OCI-LY1 (cell line): ENCODE results near the gene DAO.

Source experiments
- H2AFZ ChIP-seq: fragments of 200-600 bp; sonication (generic), shearing (Covaris generic); 2 replicates; pipeline ENCODE4 v1.6.0; 2014; ENCODE audit warnings: antibody characterized with exemption, mild to moderate bottlenecking, low read length
- H3F3A ChIP-seq: fragments of 200-600 bp; sonication (generic), shearing (Covaris generic); 2 replicates; pipeline ENCODE4 v1.6.0; 2014; ENCODE audit warnings: mild to moderate bottlenecking, antibody characterized with exemption, low read length, moderate library complexity; ENCODE audit not compliant: insufficient read depth
- H3K27ac ChIP-seq: fragments of 200-600 bp; sonication (generic); 2 replicates; pipeline ENCODE4 v1.5.1; 2014; ENCODE audit warnings: low read length, mixed run types, mild to moderate bottlenecking, low read depth; ENCODE audit not compliant: poor library complexity, severe bottlenecking
- H3K27me3 ChIP-seq: fragments of 200-600 bp; sonication (generic); 2 replicates; pipeline ENCODE4 v1.6.0; 2014; ENCODE audit warnings: antibody characterized with exemption, mild to moderate bottlenecking, low read length, moderate library complexity; ENCODE audit not compliant: insufficient read depth
- H3K36me3 ChIP-seq: fragments of 200-600 bp; sonication (generic); 2 replicates; pipeline ENCODE4 v1.6.1; 2014; ENCODE audit warnings: mild to moderate bottlenecking, antibody characterized with exemption, low read length, moderate library complexity, mixed read lengths; ENCODE audit not compliant: insufficient read depth
- H3K4me1 ChIP-seq: fragments of 200-600 bp; sonication (generic); 2 replicates; pipeline ENCODE4 v1.5.1; 2014; ENCODE audit warnings: mild to moderate bottlenecking, low read length, moderate library complexity; ENCODE audit not compliant: insufficient read depth, severe bottlenecking
- H3K4me2 ChIP-seq: fragments of 200-600 bp; sonication (generic), shearing (Covaris generic); 2 replicates; pipeline ENCODE4 v1.6.1; 2014; ENCODE audit warnings: low read length
- H3K4me3 ChIP-seq: fragments of 200-600 bp; sonication (generic); 2 replicates; pipeline ENCODE4 v1.5.1; 2014; ENCODE audit warnings: low read length, low read depth, mild to moderate bottlenecking, mixed read lengths; ENCODE audit not compliant: poor library complexity, severe bottlenecking
- H3K79me2 ChIP-seq: fragments of 200-600 bp; shearing (Covaris generic); 2 replicates; pipeline ENCODE4 v1.6.1; 2016; ENCODE audit warnings: mixed run types, low read length, mixed read lengths; ENCODE audit not compliant: insufficient read depth
- H3K9ac ChIP-seq: fragments of 200-600 bp; sonication (generic), shearing (Covaris generic); 2 replicates; pipeline ENCODE4 v1.6.1; 2014; ENCODE audit warnings: mild to moderate bottlenecking, low read length, mixed read lengths
- H3K9me2 ChIP-seq: fragments of 200-600 bp; sonication (generic), shearing (Covaris generic); 2 replicates; pipeline ENCODE4 v1.6.1; 2014; ENCODE audit warnings: low read depth, mild to moderate bottlenecking, low read length, mixed read lengths
- H3K9me3 ChIP-seq: fragments of 200-600 bp; shearing (Covaris generic); 2 replicates; pipeline ENCODE4 v1.6.1; 2014; ENCODE audit warnings: low read length, mixed read lengths
- H4K20me1 ChIP-seq: fragments of 200-600 bp; sonication (generic), shearing (Covaris generic); 2 replicates; pipeline ENCODE4 v1.6.0; 2016; ENCODE audit warnings: mild to moderate bottlenecking, low read length; ENCODE audit not compliant: insufficient read depth
- CTCF ChIP-seq: fragments of 200-600 bp; sonication (generic), shearing (Covaris generic); IDR thresholded peaks from 2 replicates; pipeline ENCODE4 v1.5.1; 2017; ENCODE audit warnings: mild to moderate bottlenecking, antibody characterized with exemption, low read length, moderate library complexity, mixed read lengths
- EZH2 ChIP-seq: fragments of 200-600 bp; sonication (generic), shearing (Covaris generic); IDR thresholded peaks from 2 replicates; pipeline ENCODE4 v1.8.0; 2017; ENCODE audit warnings: borderline replicate concordance, mixed run types, mild to moderate bottlenecking, antibody characterized with exemption, low read length, moderate library complexity, mixed read lengths

The DAO gene

GRCh38 chr12:108875280-108875679 is 4.6 kb upstream of the DAO start:
- H3K27ac ChIP-seq = no peak overlapping the region
- no peaks in the 10 kb centered on the region for H3K9me3 ChIP-seq
- no peaks in the 10 kb centered on the region for H3F3A ChIP-seq
- H2AFZ ChIP-seq = no peak overlapping the region
- no peak overlapping the region for H3K4me3 ChIP-seq
- H3K36me3 ChIP-seq = no peaks in the 10 kb centered on the region
- H3K4me1 ChIP-seq = no peaks in the 10 kb centered on the region
- H4K20me1 ChIP-seq = no peaks in the 10 kb centered on the region
- TF ChIP-seq EZH2 (no peak), CTCF (no peak)
- H3K27me3 ChIP-seq = no peaks in the 10 kb centered on the region
- no peaks in the 10 kb centered on the region for H3K9me2 ChIP-seq
- H3K9ac ChIP-seq = no peak overlapping the region
- no peaks in the 10 kb centered on the region for H3K79me2 ChIP-seq
- H3K4me2 ChIP-seq = no peak overlapping the region

- no peaks in the 10 kb centered on the region for H3K79me2 ChIP-seq
- H3F3A ChIP-seq = no peaks in the 10 kb centered on the region
- no peaks in the 10 kb centered on the region for H3K4me1 ChIP-seq
- no peaks in the 10 kb centered on the region for H3K9me2 ChIP-seq
- no peaks in the 10 kb centered on the region for H4K20me1 ChIP-seq
- TF ChIP-seq EZH2 (no peak), CTCF (no peak)
- no peak overlapping the region for H3K4me2 ChIP-seq
- no peaks in the 10 kb centered on the region for H3K9me3 ChIP-seq
- H2AFZ ChIP-seq = no peak overlapping the region
- no peak overlapping the region for H3K9ac ChIP-seq
- H3K27me3 ChIP-seq = no peaks in the 10 kb centered on the region
- no peak overlapping the region for H3K27ac ChIP-seq
- H3K36me3 ChIP-seq = no peaks in the 10 kb centered on the region
- H3K4me3 ChIP-seq = no peak overlapping the region
These were observed 4.1 kb upstream of the DAO start for GRCh38 chr12:108875682-108876361.

- H3K9ac ChIP-seq = no peak overlapping the region
- H3K4me2 ChIP-seq = no peak overlapping the region
- H3K36me3 ChIP-seq = no peaks in the 10 kb centered on the region
- no peaks in the 10 kb centered on the region for H3K79me2 ChIP-seq
- no peak overlapping the region for H2AFZ ChIP-seq
- H4K20me1 ChIP-seq = no peaks in the 10 kb centered on the region
- TF ChIP-seq EZH2 = no peak
- no peak for TF ChIP-seq CTCF
- H3K9me2 ChIP-seq = no peaks in the 10 kb centered on the region
- no peaks in the 10 kb centered on the region for H3K9me3 ChIP-seq
- H3K27me3 ChIP-seq = no peaks in the 10 kb centered on the region
- H3K4me3 ChIP-seq = no peak overlapping the region
- no peaks in the 10 kb centered on the region for H3F3A ChIP-seq
- no peak overlapping the region for H3K27ac ChIP-seq
- no peaks in the 10 kb centered on the region for H3K4me1 ChIP-seq
These were observed 3.3 kb upstream of the DAO start for GRCh38 chr12:108876550-108876949.
